Measurements from ENCODE around the gene RNU1-4.
A peak's percentile ranks its signal among the peaks of the same experiment; 100 is the strongest.
"Not testable (repeated sequence)": the region's sequence is repeated elsewhere in the genome, so short reads cannot be mapped to it uniquely, and the experiment has no call there.

The RNU1-4 gene

GRCh38 chr1:16709659-16710087, 30.6 kb upstream of the RNU1-4 start:
- not testable (repeated sequence) for H3K9me2 ChIP-seq (replicated peaks; ENCODE audit: low read depth, low read length); H3K4me3 ChIP-seq (ENCODE audit: low read length, poor library complexity, severe bottlenecking); H3K9me3 ChIP-seq (ENCODE audit: insufficient read depth, low read depth, low read length); H3K36me3 ChIP-seq (ENCODE audit: insufficient read depth, low read length); H3K4me1 ChIP-seq (ENCODE audit: insufficient read depth, low read length, poor library complexity, severe bottlenecking); H2AFZ ChIP-seq (ENCODE audit: low read length); H3F3A ChIP-seq (ENCODE audit: low read depth); H4K20me1 ChIP-seq (ENCODE audit: insufficient read depth, low read length, poor library complexity, severe bottlenecking); H3K4me2 ChIP-seq (ENCODE audit: low read depth, low read length, poor library complexity, severe bottlenecking); H3K79me2 ChIP-seq (ENCODE audit: insufficient read depth, low read length); H3K9ac ChIP-seq (ENCODE audit: low read depth, low read length, poor library complexity, severe bottlenecking); H3K27me3 ChIP-seq (ENCODE audit: insufficient read depth, low read length, poor library complexity, severe bottlenecking)
- 0 out of 2 replicates have a peak, but pooled peaks have one; percentile 26 for TF ChIP-seq CTCF (conservative IDR thresholded peaks at IDR 0.05; ENCODE audit: low read length)

GRCh38 chr1:16710618-16711017, 29.7 kb upstream of the RNU1-4 start:
- not testable (repeated sequence) for H3K27me3 ChIP-seq (ENCODE audit: insufficient read depth, low read length, poor library complexity, severe bottlenecking); H3K9me3 ChIP-seq (ENCODE audit: insufficient read depth, low read depth, low read length); H3K9me2 ChIP-seq (replicated peaks; ENCODE audit: low read depth, low read length); H3K4me1 ChIP-seq (ENCODE audit: insufficient read depth, low read length, poor library complexity, severe bottlenecking); H3K4me3 ChIP-seq (ENCODE audit: low read length, poor library complexity, severe bottlenecking); H3K79me2 ChIP-seq (ENCODE audit: insufficient read depth, low read length); H3K9ac ChIP-seq (ENCODE audit: low read depth, low read length, poor library complexity, severe bottlenecking); H3K36me3 ChIP-seq (ENCODE audit: insufficient read depth, low read length); H3F3A ChIP-seq (ENCODE audit: low read depth); H3K4me2 ChIP-seq (ENCODE audit: low read depth, low read length, poor library complexity, severe bottlenecking); H2AFZ ChIP-seq (ENCODE audit: low read length); H4K20me1 ChIP-seq (ENCODE audit: insufficient read depth, low read length, poor library complexity, severe bottlenecking)

GRCh38 chr1:16712131-16712530, 28.2 kb upstream of the RNU1-4 start:
- H3K4me1 ChIP-seq (ENCODE audit: insufficient read depth, low read length, poor library complexity, severe bottlenecking); H3F3A ChIP-seq (ENCODE audit: low read depth); H3K4me2 ChIP-seq (ENCODE audit: low read depth, low read length, poor library complexity, severe bottlenecking); H2AFZ ChIP-seq (ENCODE audit: low read length); H3K9me2 ChIP-seq (replicated peaks; ENCODE audit: low read depth, low read length); H3K36me3 ChIP-seq (ENCODE audit: insufficient read depth, low read length); H4K20me1 ChIP-seq (ENCODE audit: insufficient read depth, low read length, poor library complexity, severe bottlenecking); H3K9ac ChIP-seq (ENCODE audit: low read depth, low read length, poor library complexity, severe bottlenecking); H3K9me3 ChIP-seq (ENCODE audit: insufficient read depth, low read depth, low read length); H3K27me3 ChIP-seq (ENCODE audit: insufficient read depth, low read length, poor library complexity, severe bottlenecking); H3K4me3 ChIP-seq (ENCODE audit: low read length, poor library complexity, severe bottlenecking); H3K79me2 ChIP-seq (ENCODE audit: insufficient read depth, low read length): not testable (repeated sequence)

- not testable (repeated sequence) for H4K20me1 ChIP-seq (ENCODE audit: insufficient read depth, low read length, poor library complexity, severe bottlenecking)
Observed at GRCh38 chr1:16712582-16712981, 27.7 kb upstream of the RNU1-4 start.

DNA sequence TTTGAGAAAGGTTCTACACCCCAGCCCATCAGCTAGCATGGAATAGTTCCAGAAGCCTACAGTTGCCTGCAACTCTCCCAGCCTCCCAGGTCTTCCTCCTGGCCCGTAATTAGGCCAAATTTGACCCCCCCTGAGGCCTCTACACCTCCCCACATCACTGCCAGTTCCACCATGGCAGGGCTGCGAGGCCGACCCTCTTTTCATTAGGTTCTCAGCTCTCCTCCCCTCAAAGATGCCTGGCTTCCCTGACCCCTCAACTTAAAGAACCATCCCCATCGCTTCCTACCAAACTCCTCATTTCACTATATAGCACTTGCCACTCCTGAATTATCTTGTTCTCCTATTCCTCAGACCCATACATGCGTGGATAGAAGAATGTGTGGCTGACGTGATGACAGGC, 27.3 kb upstream of the RNU1-4 start:
- H3K9ac ChIP-seq (ENCODE audit: low read depth, low read length, poor library complexity, severe bottlenecking); H3K36me3 ChIP-seq (ENCODE audit: insufficient read depth, low read length); H2AFZ ChIP-seq (ENCODE audit: low read length); H3K9me3 ChIP-seq (ENCODE audit: insufficient read depth, low read depth, low read length); H3K4me2 ChIP-seq (ENCODE audit: low read depth, low read length, poor library complexity, severe bottlenecking); H3K79me2 ChIP-seq (ENCODE audit: insufficient read depth, low read length); H3F3A ChIP-seq (ENCODE audit: low read depth); H3K4me1 ChIP-seq (ENCODE audit: insufficient read depth, low read length, poor library complexity, severe bottlenecking); H3K27me3 ChIP-seq (ENCODE audit: insufficient read depth, low read length, poor library complexity, severe bottlenecking); H3K9me2 ChIP-seq (replicated peaks; ENCODE audit: low read depth, low read length); H3K4me3 ChIP-seq (ENCODE audit: low read length, poor library complexity, severe bottlenecking); H4K20me1 ChIP-seq (ENCODE audit: insufficient read depth, low read length, poor library complexity, severe bottlenecking): not testable (repeated sequence)

More at GRCh38 chr1:16712582-16712981, 27.7 kb upstream of the RNU1-4 start:
- H3K9ac ChIP-seq (ENCODE audit: low read depth, low read length, poor library complexity, severe bottlenecking); H3K36me3 ChIP-seq (ENCODE audit: insufficient read depth, low read length); H2AFZ ChIP-seq (ENCODE audit: low read length); H3K9me3 ChIP-seq (ENCODE audit: insufficient read depth, low read depth, low read length); H3K4me1 ChIP-seq (ENCODE audit: insufficient read depth, low read length, poor library complexity, severe bottlenecking); H3K27me3 ChIP-seq (ENCODE audit: insufficient read depth, low read length, poor library complexity, severe bottlenecking); H3K79me2 ChIP-seq (ENCODE audit: insufficient read depth, low read length); H3K9me2 ChIP-seq (replicated peaks; ENCODE audit: low read depth, low read length); H3K4me2 ChIP-seq (ENCODE audit: low read depth, low read length, poor library complexity, severe bottlenecking); H3K4me3 ChIP-seq (ENCODE audit: low read length, poor library complexity, severe bottlenecking); H3F3A ChIP-seq (ENCODE audit: low read depth): not testable (repeated sequence)

- H3K9me3 ChIP-seq (ENCODE audit: insufficient read depth, low read depth, low read length); H3K9me2 ChIP-seq (replicated peaks; ENCODE audit: low read depth, low read length); H3K4me2 ChIP-seq (ENCODE audit: low read depth, low read length, poor library complexity, severe bottlenecking); H4K20me1 ChIP-seq (ENCODE audit: insufficient read depth, low read length, poor library complexity, severe bottlenecking); H2AFZ ChIP-seq (ENCODE audit: low read length); H3K4me3 ChIP-seq (ENCODE audit: low read length, poor library complexity, severe bottlenecking); H3K9ac ChIP-seq (ENCODE audit: low read depth, low read length, poor library complexity, severe bottlenecking); H3K79me2 ChIP-seq (ENCODE audit: insufficient read depth, low read length); H3F3A ChIP-seq (ENCODE audit: low read depth); H3K27me3 ChIP-seq (ENCODE audit: insufficient read depth, low read length, poor library complexity, severe bottlenecking); H3K4me1 ChIP-seq (ENCODE audit: insufficient read depth, low read length, poor library complexity, severe bottlenecking); H3K36me3 ChIP-seq (ENCODE audit: insufficient read depth, low read length): not testable (repeated sequence)
Observed at GRCh38 chr1:16713480-16713879, 26.8 kb upstream of the RNU1-4 start.
